MG63 (cell line): ENCODE results near the gene LHFPL3. TPM values are rescaled to one million over a fixed set of nuclear protein-coding genes. Genes with fewer than 3 reads are reported as not detected.

Source experiments
- DNase-seq: peaks from one replicate; pipeline ENCODE4 v3.0.0-alpha.2; 2020
- H3K27me3 ChIP-seq: fragments of 250-450 bp; sonication (Bioruptor Pico); 2 replicates; pipeline ENCODE4 v1.5.1; 2020; ENCODE audit warnings: mild to moderate bottlenecking, moderate library complexity
- H3K36me3 ChIP-seq: fragments of 250-450 bp; sonication (Bioruptor Pico); 2 replicates; pipeline ENCODE4 v1.5.1; 2020; ENCODE audit warnings: mild to moderate bottlenecking, moderate library complexity
- H3K4me3 ChIP-seq: fragments of 250-450 bp; sonication (Bioruptor Pico); 2 replicates; pipeline ENCODE4 v1.5.1; 2020; ENCODE audit warnings: mild to moderate bottlenecking, moderate library complexity
- H3K9me3 ChIP-seq: fragments of 250-450 bp; sonication (Bioruptor Pico); 2 replicates; pipeline ENCODE4 v1.5.1; 2020; ENCODE audit warnings: mild to moderate bottlenecking, moderate library complexity
- total RNA-seq: library from RNA; depleted of rRNA; stranded (reverse); fragments of >200 nt; shearing (Covaris generic); gene quantifications from 2 replicates; pipeline ENCODE4 v1.2.3, GENCODE V29; 2014; ENCODE audit warnings: low replicate concordance

LHFPL3 gene
- total RNA-seq, 1 experiment from 2014 or later = not detected

GRCh38 chr7:104789780-104790179, 461.4 kb downstream of the LHFPL3 start:
- Histone ChIP-seq H3K27me3 (no peaks in the 10 kb centered on the region), H3K4me3 (no peak overlapping the region), H3K36me3 (no peaks in the 10 kb centered on the region), H3K9me3 (no peaks in the 10 kb centered on the region)
- DNase-seq = no peak

DNA sequence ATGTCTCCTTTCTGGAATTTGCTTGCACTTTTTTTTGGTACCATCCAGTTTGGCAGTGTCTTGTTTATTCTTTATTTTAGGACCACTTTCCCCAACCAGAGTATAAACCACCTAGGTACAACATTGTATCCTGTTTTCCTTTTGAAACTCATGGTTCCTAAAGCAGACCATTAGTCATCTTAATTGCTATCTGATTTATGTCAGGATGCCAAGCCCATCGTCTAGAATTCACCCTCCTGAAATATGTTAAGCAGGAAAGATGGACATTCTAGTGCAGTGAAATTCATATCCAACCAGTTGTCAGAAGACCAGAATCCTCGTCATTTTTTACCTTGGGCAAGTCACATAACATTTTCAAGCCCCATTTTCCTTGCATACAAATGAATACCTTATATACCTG, 462.0 kb downstream of the LHFPL3 start:
- H3K36me3 ChIP-seq = no peaks in the 10 kb centered on the region
- H3K4me3 ChIP-seq = no peak overlapping the region
- H3K9me3 ChIP-seq = no peaks in the 10 kb centered on the region
- no peaks in the 10 kb centered on the region for H3K27me3 ChIP-seq
- DNase-seq = no peak

DNA sequence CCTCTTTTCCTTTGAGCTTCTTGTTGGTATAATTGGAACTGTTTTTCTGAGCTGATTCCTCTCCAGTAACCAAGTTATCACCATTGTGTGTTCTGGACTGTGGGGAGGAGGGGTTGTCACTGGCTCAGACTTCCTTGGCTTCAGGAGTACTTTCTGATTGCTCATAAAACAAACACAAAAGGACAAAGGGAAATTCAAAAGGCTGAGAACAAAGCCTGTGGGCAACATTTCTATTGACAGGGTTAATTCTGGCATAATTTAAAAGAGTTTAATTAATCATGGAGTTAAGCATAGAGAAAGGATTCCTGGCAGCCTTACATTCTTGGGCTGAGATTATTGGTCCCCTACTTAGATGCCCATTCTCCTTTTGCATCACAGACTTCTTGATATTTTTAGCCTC, 462.7 kb downstream of the LHFPL3 start:
- no peaks in the 10 kb centered on the region for H3K36me3 ChIP-seq
- DNase-seq = no peak
- no peaks in the 10 kb centered on the region for H3K27me3 ChIP-seq
- no peaks in the 10 kb centered on the region for H3K9me3 ChIP-seq
- H3K4me3 ChIP-seq = no peak overlapping the region

DNA sequence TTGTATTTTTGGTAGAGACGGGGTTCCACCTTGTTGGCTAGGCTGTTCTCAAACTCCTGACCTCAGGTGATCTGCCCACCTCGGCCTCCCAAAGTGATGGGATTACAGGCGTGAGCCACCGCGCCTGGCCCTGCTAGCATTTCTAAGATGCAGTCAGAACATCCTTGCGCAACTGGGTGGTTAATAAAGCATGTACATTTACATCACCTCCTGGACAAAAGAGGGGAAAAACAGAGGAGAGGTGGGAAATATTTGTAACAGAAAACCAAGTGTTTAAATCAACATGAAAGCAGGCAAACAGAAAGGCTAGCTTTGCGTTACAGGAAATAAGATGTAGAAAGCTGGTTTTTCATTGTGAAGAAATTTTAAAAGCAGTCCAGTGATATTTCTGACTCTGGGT, 464.7 kb downstream of the LHFPL3 start:
- no peaks in the 10 kb centered on the region for H3K27me3 ChIP-seq
- H3K9me3 ChIP-seq = no peaks in the 10 kb centered on the region
- H3K4me3 ChIP-seq = no peak overlapping the region
- no peaks in the 10 kb centered on the region for H3K36me3 ChIP-seq
- DNase-seq = no peak

GRCh38 chr7:104794154-104794553, 465.8 kb downstream of the LHFPL3 start:
- Histone ChIP-seq H3K9me3 (no peaks in the 10 kb centered on the region), H3K4me3 (no peak overlapping the region), H3K36me3 (no peaks in the 10 kb centered on the region), H3K27me3 (no peaks in the 10 kb centered on the region)
- DNase-seq = no peak

GRCh38 chr7:104794589-104794988, 466.2 kb downstream of the LHFPL3 start:
- no peaks in the 10 kb centered on the region for H3K27me3 ChIP-seq
- no peak for DNase-seq
- H3K4me3 ChIP-seq = no peak overlapping the region
- H3K36me3 ChIP-seq = no peaks in the 10 kb centered on the region
- no peaks in the 10 kb centered on the region for H3K9me3 ChIP-seq

GRCh38 chr7:104795086-104795485, 466.7 kb downstream of the LHFPL3 start:
- Histone ChIP-seq H3K27me3 (no peaks in the 10 kb centered on the region), H3K9me3 (no peaks in the 10 kb centered on the region), H3K4me3 (no peak overlapping the region), H3K36me3 (no peaks in the 10 kb centered on the region)
- no peak for DNase-seq

DNA sequence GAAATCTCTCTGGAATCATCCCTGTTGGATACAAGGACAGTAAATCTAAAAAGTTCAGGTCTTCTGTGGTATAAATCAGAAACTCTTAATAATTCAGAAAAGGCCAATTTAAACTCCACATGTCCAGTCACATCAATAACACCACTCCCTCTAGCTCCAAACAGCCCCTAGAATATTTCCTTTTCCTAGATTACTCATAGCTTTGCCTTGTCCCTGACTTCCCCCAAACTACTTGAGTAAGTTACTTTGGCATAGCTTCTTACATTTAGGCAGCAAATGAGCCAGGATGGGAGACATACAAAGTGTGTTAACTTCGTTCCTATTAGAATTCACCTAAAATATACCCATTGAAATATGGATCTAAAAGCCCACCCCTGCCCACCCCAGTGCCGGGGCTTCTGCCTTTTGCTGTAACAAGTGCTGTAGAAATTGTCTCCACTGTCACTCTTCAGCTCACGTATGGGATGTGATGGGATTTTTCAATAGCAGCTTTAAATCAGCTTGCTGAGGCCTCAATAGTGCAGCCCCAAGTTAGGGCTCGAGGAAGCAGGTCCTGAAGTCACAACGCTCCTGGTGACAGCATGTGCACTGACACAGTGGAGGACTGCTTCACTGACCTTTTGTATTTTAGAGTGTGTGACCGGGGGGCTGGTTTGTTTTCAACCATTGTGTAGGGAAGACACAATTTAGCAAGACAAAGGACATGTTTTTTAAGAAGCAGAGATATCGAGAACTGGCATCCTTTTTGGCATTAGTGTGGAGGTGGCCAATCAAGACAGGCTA, 467.4 kb downstream of the LHFPL3 start:
- Histone ChIP-seq H3K4me3 (no peak overlapping the region), H3K9me3 (no peaks in the 10 kb centered on the region), H3K36me3 (no peaks in the 10 kb centered on the region), H3K27me3 (no peaks in the 10 kb centered on the region)
- no peak for DNase-seq

GRCh38 chr7:104800307-104800706, 471.9 kb downstream of the LHFPL3 start:
- Histone ChIP-seq H3K36me3 (no peaks in the 10 kb centered on the region), H3K4me3 (no peak overlapping the region), H3K9me3 (no peaks in the 10 kb centered on the region), H3K27me3 (no peaks in the 10 kb centered on the region)
- DNase-seq = no peak

DNA sequence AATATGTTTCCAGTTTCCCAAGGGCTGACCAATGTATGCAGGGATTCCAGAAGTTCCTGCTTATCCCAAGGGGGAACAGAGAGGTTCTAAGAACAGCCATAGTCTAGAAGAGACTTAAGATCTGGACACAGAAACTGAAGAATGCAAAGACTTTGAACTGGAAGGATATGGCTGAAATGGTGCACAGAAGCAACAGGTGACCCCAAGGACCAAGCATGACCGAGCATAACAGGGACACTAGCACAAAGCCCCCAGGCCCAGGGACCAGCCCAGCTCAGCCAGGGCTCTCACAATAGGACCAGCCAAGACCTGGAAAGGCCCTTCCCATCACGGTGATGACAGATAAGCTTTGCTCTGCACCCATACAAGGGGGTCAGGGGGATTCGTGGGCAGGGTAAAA, 472.6 kb downstream of the LHFPL3 start:
- Histone ChIP-seq H3K9me3 (no peaks in the 10 kb centered on the region), H3K36me3 (no peaks in the 10 kb centered on the region), H3K4me3 (no peak overlapping the region), H3K27me3 (no peaks in the 10 kb centered on the region)
- DNase-seq = no peak

GRCh38 chr7:104803931-104804330, 475.5 kb downstream of the LHFPL3 start:
- no peaks in the 10 kb centered on the region for H3K9me3 ChIP-seq
- H3K27me3 ChIP-seq = no peaks in the 10 kb centered on the region
- DNase-seq = no peak
- no peaks in the 10 kb centered on the region for H3K36me3 ChIP-seq
- H3K4me3 ChIP-seq = no peak overlapping the region

- no peak overlapping the region for H3K4me3 ChIP-seq
- no peaks in the 10 kb centered on the region for H3K36me3 ChIP-seq
- DNase-seq = no peak
Measured at GRCh38 chr7:104804696-104805095, 476.3 kb downstream of the LHFPL3 start.

GRCh38 chr7:104805449-104806317, 477.3 kb downstream of the LHFPL3 start:
- H3K9me3 ChIP-seq = no peaks in the 10 kb centered on the region
- H3K36me3 ChIP-seq = no peaks in the 10 kb centered on the region
- H3K4me3 ChIP-seq = no peak overlapping the region
- no peaks in the 10 kb centered on the region for H3K27me3 ChIP-seq
- DNase-seq = no peak

More at GRCh38 chr7:104804696-104805095, 476.3 kb downstream of the LHFPL3 start:
- H3K9me3 ChIP-seq = no peaks in the 10 kb centered on the region
- no peaks in the 10 kb centered on the region for H3K27me3 ChIP-seq

- Histone ChIP-seq H3K27me3 (no peaks in the 10 kb centered on the region), H3K4me3 (no peak overlapping the region), H3K9me3 (no peaks in the 10 kb centered on the region), H3K36me3 (no peaks in the 10 kb centered on the region)
- no peak for DNase-seq
Measured at GRCh38 chr7:104807671-104808070, 479.3 kb downstream of the LHFPL3 start.

DNA sequence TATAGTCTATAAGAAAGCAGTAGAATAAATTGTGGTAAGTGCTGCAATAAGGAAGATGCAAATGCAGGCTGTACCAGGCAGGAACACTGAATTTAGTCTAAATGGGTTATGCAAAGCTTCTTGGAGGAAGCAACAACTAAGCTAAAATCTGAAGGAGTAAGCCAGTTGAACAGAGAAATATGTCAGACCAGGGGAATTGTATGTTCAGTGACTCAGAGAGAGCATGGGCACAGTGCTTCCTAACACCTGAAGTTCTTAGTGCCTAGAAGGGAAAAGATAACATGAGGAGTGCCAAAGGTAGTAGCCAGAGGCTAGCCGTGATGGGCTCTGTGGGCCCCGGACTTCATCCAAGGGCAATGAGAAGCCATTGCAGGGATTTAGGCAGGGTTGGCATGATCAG, 481.5 kb downstream of the LHFPL3 start:
- Histone ChIP-seq H3K27me3 (no peaks in the 10 kb centered on the region), H3K9me3 (no peaks in the 10 kb centered on the region), H3K36me3 (no peaks in the 10 kb centered on the region), H3K4me3 (no peak overlapping the region)
- no peak for DNase-seq

GRCh38 chr7:104814126-104814525, 485.7 kb downstream of the LHFPL3 start:
- H3K27me3 ChIP-seq = no peaks in the 10 kb centered on the region
- H3K9me3 ChIP-seq = no peaks in the 10 kb centered on the region
- no peaks in the 10 kb centered on the region for H3K36me3 ChIP-seq
- no peak for DNase-seq
- no peak overlapping the region for H3K4me3 ChIP-seq

DNA sequence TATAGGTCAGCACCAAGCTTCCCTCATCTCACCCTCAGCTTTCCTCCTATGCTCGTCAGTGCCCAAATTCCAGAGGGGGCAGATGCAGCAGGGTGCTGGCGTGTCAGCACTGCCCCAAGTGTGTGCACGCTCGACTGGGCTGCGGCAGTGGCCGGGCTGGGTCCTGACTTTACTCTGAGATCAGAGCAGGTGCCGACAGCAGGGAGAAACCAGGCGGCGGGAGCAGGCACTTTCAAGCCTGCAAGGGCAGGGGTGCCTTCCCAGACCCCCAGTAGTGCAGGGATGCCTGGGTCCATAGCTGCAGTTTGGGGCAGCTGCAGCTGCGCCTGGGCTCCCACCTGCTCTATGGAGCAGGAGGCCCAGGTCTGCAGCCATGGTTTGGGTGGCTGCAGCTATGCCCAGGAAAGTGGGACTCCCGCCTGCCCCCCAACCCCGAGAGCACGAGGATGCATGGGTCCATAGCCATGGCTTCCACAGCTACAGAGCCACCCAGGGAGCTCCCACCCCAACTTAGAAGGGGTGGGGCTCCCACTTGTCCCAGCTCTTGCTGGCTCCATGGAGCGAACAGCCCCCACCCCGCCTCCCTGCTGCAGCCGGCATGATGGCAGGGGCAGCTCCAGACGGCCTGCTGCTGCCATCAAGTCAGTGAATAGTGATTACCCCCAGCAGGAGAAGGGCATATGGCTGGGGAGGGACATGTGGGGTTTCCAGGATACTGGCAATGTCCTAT, 486.4 kb downstream of the LHFPL3 start:
- no peak for DNase-seq
- H3K4me3 ChIP-seq = no peak overlapping the region
- H3K9me3 ChIP-seq = no peaks in the 10 kb centered on the region
- no peaks in the 10 kb centered on the region for H3K36me3 ChIP-seq
- H3K27me3 ChIP-seq = no peaks in the 10 kb centered on the region
